Left renal cortex interstitium (tissue), 4 donors: ENCODE results near the gene DLL1. TPM values are rescaled to one million over a fixed set of nuclear protein-coding genes. Genes with fewer than 3 reads are reported as not detected.

ENCODE experiments used
- DNase-seq, 4 donors: peaks; one replicate each; pipeline ENCODE4 v3.0.0-alpha.2; 2013; ENCODE audit warnings: low read depth in 4 of 4, low spot score in 2 of 4, missing footprints in 1 of 4
- polyA plus RNA-seq, 4 donors: library from polyadenylated mRNA; unstranded; fragments of 120-200 nt; gene quantifications; one replicate each; pipeline ENCODE4 v1.2.1, GENCODE V29; 2013; ENCODE audit not compliant: insufficient read length in 4 of 4

DLL1 gene
- polyA plus RNA-seq, 4 donors: 7.0 to 14.7 (median 11.1) TPM

DNA sequence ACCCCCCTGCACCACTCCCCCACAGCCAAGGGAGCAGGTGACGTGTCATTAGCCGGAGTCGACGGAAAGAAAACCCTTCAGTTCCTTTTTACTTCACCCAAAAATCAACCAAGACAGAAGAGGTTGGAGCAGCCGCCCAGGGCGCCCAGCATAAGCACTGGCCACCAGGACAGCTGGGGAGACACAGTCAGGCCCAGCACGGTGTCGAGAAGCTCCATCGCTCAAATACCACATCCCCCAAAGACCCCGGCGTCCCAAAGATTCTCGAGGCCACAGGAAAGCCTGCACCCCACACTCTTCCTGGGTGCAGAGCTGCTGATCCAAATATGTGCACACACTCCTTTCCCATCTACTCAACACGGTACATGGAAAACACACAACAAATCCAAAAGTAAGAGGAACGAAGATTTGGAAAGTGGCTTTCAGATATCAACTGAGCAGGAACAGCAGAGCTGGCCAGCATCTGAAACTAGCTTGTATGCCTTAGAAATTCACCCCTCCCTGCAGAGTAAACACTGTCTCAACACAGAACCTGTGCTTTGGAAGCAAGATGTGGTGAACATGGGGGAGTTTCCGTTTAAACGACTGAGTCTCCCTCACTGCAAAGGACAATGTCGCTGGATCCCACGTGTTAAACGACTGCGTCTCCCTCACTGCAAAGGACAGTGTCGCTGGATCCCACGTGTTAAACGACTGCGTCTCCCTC is 54.6 kb downstream of the DLL1 start:
- DNase-seq: no peak

DNA sequence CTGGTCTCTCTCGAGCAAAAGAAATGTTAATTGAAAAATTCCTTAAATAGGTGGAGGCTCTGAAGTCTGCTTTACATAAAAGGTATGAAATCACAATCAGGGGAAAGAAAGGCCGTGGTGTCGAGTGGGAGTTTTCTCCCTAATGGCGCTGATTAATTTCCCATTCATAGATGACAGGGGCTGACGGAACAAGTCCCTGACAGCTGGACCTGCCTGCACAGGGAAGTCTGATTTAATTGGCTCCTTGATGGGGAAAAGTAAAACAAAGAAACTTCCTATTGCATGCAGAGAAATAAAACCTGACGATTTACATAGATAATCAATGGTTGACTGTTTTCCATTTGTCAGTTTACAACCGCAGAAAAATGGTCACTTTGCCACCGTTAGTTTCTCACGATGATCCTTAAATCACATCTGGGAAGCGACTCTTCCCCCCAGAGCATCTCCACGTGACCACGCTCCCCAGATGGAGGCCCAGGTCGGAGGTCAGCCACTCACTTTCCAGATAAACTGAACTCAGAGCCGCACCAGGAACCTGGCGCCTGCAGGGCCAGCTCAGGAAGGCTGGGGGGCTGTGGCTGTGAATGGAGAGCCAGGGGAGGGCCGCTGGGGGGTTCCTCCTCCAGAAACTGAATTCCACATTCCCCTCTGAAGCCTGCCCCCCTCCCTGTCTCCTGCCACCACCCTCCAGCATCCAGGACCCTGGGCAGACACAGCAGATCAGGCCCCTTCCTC is 55.3 kb downstream of the DLL1 start:
- DNase-seq: no peak

DNA sequence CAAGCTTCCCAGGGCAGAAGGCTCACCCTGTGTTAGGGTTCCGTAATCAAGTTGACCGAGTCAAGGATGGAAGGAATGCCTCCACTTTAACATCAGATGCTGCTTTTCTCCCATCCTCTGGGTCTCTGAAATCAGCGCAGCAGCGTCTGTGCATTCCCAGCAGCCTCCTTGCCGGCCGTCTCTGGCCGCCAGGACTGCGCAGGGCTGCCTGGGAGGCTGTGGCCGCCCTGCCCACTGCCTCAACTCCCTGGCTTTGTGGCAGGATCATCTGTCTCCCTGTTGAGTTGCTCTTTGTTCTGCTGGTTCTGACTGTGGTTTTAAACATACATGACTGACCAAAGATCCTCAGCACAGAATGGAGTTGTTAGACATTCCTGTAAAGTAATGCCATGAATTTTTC is 56.5 kb downstream of the DLL1 start:
- DNase-seq: no peak

DNA sequence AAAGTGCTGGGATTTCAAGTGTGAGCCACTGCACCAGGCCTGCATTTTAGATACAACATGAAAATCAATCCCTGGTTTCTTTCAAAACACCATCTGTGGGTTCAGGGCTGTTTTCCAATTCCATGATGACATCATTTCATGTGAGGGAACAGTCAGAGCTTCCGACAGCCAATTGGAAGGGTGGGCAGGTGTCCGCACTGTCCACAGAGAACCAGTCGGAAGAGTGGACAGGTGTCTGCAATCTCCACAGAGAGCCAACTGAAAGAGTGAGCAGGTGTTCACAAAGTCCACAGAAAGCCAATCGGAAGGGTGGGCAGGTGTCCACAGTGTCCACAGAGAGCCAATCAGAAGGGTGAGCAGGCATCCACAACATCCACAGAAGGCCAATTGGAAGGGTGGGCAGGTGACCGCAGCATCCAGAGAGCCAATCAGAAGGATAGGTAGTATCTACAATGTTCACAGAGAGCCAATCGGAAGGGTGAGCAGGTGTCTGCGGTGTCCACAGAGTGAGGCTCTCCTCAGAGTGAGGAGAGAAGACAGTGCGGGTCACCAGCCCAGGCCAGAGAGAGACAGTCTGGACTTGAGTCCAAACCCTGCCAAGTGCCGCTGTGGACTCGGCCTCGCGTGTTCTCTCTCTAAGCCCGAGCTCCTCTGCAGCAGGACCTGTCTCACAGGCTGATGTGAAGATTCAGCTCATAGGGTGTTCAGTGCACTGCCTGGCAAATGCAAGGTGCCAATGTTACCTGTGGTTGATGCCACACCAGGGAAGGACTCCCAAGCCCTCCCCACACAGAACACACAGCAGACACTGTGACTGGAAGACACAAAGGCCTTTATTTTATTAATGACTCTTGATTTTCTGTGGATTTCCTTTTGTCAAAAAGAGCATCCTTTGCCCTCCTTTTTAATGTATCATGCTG is 57.3 kb downstream of the DLL1 start:
- DNase-seq: no peak

Other genes with a start within 250 kb of the DLL1 start
- gene FAM120B, start 15.7 kb upstream of the DLL1 start, polyA plus RNA-seq: 10 to 100 TPM; 33.4 to 40.2 (median 38.0) TPM